Measurements from ENCODE around the gene TOGARAM1. TPM values are rescaled to one million over a fixed set of nuclear protein-coding genes. Genes with fewer than 3 reads are reported as not detected.

Gene TOGARAM1
- total and polyA plus RNA-seq, 9 of the 15 experiments (the other 6 are each of a cell fraction or from before 2014, with no cell fraction given), result 1.3 to 6.4 (median 3.7) TPM

DNA sequence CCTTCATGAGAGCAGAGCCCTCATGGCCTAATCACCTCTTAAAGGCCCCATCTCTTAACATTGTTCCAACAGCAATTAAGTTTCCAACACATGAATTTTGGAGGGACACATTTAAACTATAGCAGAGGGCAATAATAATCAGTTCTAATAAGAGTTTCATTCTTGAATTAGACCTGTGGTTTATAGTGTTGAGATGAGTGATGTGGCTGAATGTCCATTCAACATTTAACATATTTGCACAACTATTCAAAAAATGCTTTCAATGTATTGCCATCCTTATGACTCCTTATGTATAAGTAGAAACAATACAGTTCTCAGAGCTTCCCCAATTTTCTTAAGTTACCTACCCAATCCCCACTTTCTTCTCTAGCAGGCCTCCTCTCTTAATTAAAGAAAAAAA is 21.8 kb upstream of the TOGARAM1 start:
- ChIA-PET CTCF (ENCODE audit: low intra/inter-chr PET ratio) (no interaction called here), POLR2A (no interaction called here)
- Histone ChIP-seq H3K9me1 (ENCODE audit: control insufficient read depth, insufficient read depth, low read length) (no peaks in the 10 kb centered on the region), H4K20me1 (replicated peaks; ENCODE audit: control insufficient read depth, insufficient read depth, low read length) (no peaks in the 10 kb centered on the region), H3K4me1 (replicated peaks in 1 of 2; ENCODE audit: control insufficient read depth in 2 of 2, insufficient read depth in 2 of 2, low read length in 2 of 2) (no peaks in the 10 kb centered on the region), H3K9ac (ENCODE audit: insufficient read depth in 1 of 2, low read depth in 2 of 2, low read length in 2 of 2) (no peak overlapping the region), H3K4me2 (ENCODE audit: insufficient read depth, low read length) (no peak overlapping the region), H3K4me3 (no peak overlapping the region), H3K36me3 (ENCODE audit: control insufficient read depth, insufficient read depth, low read length) (peaks cover 11% of the 10 kb centered on the region; the same call in 1 of the 3 replicates), H3K79me2 (ENCODE audit: control insufficient read depth, insufficient read depth, low read length) (no peaks in the 10 kb centered on the region), H3K9me3 (replicated peaks; ENCODE audit: control insufficient read depth, insufficient read depth, low read depth, low read length) (no peaks in the 10 kb centered on the region), H2AFZ (ENCODE audit: low read depth, low read length) (no peak overlapping the region), H3K27ac (ENCODE audit: extremely low read depth, low read depth, low read length) (no peak overlapping the region), H3K27me3 (ENCODE audit: control insufficient read depth in 2 of 2, insufficient read depth in 2 of 2, low read length in 2 of 2) (no peaks in the 10 kb centered on the region)
- intact Hi-C loops (cut with micrococcal nuclease) (no loop called here), in situ Hi-C loops (cut with MboI) (no loop called here)
- DNase-seq (ENCODE audit: extremely low read depth in 1 of 4, low spot score in 3 of 4), result no peak
- FAIRE-seq, result no peak
- no TSS peak for BruUV-seq (replicated peaks)
- no peak for ATAC-seq
- TF ChIP-seq PML (IDR thresholded peaks at IDR 0.05; ENCODE audit: low read length), result no peak
- no peak for TF ChIP-seq SMARCC2 (IDR thresholded peaks at IDR 0.05; ENCODE audit: low read depth)
- no peak for TF ChIP-seq CBFA2T2 (conservative IDR thresholded peaks at IDR 0.05)
- TF ChIP-seq, protein P1, sequence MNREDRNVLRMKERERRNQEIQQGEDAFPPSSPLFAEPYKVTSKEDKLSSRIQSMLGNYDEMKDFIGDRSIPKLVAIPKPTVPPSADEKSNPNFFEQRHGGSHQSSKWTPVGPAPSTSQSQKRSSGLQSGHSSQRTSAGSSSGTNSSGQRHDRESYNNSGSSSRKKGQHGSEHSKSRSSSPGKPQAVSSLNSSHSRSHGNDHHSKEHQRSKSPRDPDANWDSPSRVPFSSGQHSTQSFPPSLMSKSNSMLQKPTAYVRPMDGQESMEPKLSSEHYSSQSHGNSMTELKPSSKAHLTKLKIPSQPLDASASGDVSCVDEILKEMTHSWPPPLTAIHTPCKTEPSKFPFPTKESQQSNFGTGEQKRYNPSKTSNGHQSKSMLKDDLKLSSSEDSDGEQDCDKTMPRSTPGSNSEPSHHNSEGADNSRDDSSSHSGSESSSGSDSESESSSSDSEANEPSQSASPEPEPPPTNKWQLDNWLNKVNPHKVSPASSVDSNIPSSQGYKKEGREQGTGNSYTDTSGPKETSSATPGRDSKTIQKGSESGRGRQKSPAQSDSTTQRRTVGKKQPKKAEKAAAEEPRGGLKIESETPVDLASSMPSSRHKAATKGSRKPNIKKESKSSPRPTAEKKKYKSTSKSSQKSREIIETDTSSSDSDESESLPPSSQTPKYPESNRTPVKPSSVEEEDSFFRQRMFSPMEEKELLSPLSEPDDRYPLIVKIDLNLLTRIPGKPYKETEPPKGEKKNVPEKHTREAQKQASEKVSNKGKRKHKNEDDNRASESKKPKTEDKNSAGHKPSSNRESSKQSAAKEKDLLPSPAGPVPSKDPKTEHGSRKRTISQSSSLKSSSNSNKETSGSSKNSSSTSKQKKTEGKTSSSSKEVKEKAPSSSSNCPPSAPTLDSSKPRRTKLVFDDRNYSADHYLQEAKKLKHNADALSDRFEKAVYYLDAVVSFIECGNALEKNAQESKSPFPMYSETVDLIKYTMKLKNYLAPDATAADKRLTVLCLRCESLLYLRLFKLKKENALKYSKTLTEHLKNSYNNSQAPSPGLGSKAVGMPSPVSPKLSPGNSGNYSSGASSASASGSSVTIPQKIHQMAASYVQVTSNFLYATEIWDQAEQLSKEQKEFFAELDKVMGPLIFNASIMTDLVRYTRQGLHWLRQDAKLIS (CRISPR knock-in tag; IDR thresholded peaks at IDR 0.05), result no peak
- no peak for TF ChIP-seq SAP30 (IDR thresholded peaks at IDR 0.05; ENCODE audit: borderline replicate concordance, insufficient read depth, low read depth, low read length, poor library complexity, severe bottlenecking)
- TF ChIP-seq, protein P2, sequence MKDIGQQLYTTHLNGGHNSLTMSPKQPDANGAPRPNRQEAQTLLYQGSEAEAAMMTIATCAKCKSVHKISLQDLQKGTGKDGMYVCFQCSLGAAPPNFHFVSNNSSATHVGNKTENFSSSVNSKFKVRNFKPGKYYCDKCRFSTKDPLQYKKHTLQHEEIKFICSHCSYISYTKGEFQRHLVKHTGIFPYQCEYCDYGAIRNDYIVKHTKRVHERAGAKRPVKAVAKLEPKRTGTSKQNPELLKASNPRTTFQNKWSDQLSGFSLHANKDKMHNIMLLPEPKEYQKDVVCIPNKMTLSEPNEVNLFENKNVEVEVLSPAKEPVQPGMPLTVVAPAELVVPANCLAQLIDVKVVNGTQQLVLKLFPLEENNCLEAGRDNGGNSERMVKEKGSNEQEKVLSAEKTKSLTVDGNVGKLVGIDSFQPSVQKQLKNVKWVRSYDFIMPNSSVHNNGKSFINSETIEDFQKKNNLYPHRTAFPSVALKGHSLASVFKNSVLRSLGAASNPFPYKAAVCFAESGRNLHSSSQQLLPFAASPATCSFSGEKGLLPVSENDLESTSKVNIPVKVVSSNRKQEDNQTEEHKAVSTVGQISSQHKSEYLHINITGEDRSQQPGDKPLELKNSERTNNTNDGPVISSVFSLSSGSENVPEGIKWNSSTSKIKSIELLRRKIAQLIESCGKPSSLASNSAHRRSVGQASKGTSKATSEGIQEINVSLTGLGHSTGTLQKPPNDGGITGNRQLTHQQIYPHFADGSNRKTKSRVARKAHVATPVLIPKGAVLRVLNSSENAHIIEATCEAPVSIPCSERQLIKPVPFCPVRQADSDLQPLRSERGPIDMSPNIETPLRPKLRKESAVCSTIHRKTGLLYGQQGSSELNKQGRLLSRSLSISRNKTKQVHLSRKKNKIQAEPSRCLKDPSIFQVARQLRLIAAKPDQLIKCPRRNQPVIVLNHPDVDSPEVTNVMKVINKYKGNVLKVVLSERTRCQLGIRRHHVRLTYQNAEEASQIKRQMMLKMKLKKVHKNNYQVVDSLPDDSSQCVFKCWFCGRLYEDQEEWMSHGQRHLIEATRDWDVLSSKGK (CRISPR knock-in tag; IDR thresholded peaks at IDR 0.05), result no peak
- TF ChIP-seq SMARCE1 (IDR thresholded peaks at IDR 0.05), result no peak
- no peak for TF ChIP-seq SP1 (CRISPR knock-in tag; IDR thresholded peaks at IDR 0.05)
- TF ChIP-seq TAL1 (IDR thresholded peaks at IDR 0.05), result no peak
- TF ChIP-seq JUN (IDR thresholded peaks at IDR 0.05; ENCODE audit: borderline replicate concordance, low read depth, low read length), result no peak
- TF ChIP-seq JUN (CRISPR knock-in tag; IDR thresholded peaks at IDR 0.05; ENCODE audit: borderline replicate concordance), result no peak
- TF ChIP-seq POLR2AphosphoS2 (IDR thresholded peaks at IDR 0.05; ENCODE audit: low read length), result no peak
- TF ChIP-seq, protein P3, sequence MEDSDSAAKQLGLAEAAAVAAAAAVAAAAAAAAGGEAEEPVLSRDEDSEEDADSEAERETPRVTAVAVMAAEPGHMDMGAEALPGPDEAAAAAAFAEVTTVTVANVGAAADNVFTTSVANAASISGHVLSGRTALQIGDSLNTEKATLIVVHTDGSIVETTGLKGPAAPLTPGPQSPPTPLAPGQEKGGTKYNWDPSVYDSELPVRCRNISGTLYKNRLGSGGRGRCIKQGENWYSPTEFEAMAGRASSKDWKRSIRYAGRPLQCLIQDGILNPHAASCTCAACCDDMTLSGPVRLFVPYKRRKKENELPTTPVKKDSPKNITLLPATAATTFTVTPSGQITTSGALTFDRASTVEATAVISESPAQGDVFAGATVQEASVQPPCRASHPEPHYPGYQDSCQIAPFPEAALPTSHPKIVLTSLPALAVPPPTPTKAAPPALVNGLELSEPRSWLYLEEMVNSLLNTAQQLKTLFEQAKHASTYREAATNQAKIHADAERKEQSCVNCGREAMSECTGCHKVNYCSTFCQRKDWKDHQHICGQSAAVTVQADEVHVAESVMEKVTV (CRISPR knock-in tag; IDR thresholded peaks at IDR 0.05), result no peak
- TF ChIP-seq, protein P4, sequence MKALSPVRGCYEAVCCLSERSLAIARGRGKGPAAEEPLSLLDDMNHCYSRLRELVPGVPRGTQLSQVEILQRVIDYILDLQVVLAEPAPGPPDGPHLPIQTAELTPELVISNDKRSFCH (CRISPR knock-in tag; IDR thresholded peaks at IDR 0.05), result no peak
- TF ChIP-seq, protein P4 (tag; IDR thresholded peaks at IDR 0.05), result no peak
